ENCODE measurements around the gene BCAP31. TPM values are rescaled to one million over a fixed set of nuclear protein-coding genes. Genes with fewer than 3 reads are reported as not detected.
A peak's percentile ranks its signal among the peaks of the same experiment; 100 is the strongest.

Gene BCAP31
- total RNA-seq, 1 experiment from 2014 or later = 150 TPM

GRCh38 chrX:153763989-153764755, 40.0 kb upstream of the BCAP31 start, which contains the start of gene PLXNB3:
Gene PLXNB3, plus strand, starts transcription at chrX:153764249. Its CDS starts 1,287 bp downstream, at chrX:153765536.
- ChIA-PET POLR2A (no interaction called here), CTCF (interaction anchor here (0.6 to 1.6 kb wide), 2 partner anchors 17 to 183 kb away, joined by 3 to 5 read pairs; no protein-coding TSS in a partner anchor)
- Mint-ChIP-seq H3K4me3 (no peak within 1 kb of the TSS), H3K27me3 (ENCODE audit: low read depth) (no peaks in the 10 kb centered on the region), H3K27ac (no peak within 1 kb of the TSS), H3K4me1 (peaks cover 3% of the 10 kb centered on the region; the same call in 1 of the 2 replicates), H3K36me3 (no peaks in the 10 kb centered on the region), H3K9me3 (no peaks in the 10 kb centered on the region)
- peak; percentile 88 for ATAC-seq
- peak; percentile 82 for DNase-seq (ENCODE audit: low spot score)
- no peak for TF ChIP-seq CBFB (CRISPR knock-in tag; IDR thresholded peaks at IDR 0.05; ENCODE audit: low read depth)
- no peak for TF ChIP-seq SMAD3 (CRISPR knock-in tag; IDR thresholded peaks at IDR 0.05; ENCODE audit: borderline replicate concordance)
- TF ChIP-seq ATF1 (CRISPR knock-in tag; IDR thresholded peaks at IDR 0.05) = no peak
- TF ChIP-seq HMGA2 (CRISPR knock-in tag; IDR thresholded peaks at IDR 0.05) = no peak
- TF ChIP-seq NR2C2 (CRISPR knock-in tag; IDR thresholded peaks at IDR 0.05) = no peak
- no peak for TF ChIP-seq IRF1 (CRISPR knock-in tag; IDR thresholded peaks at IDR 0.05)
- no peak for TF ChIP-seq ELF4 (CRISPR knock-in tag; IDR thresholded peaks at IDR 0.05; ENCODE audit: low read depth)
- TF ChIP-seq ZMAT4 (CRISPR knock-in tag; IDR thresholded peaks at IDR 0.05) = no peak
- no peak for TF ChIP-seq AR (CRISPR knock-in tag; IDR thresholded peaks at IDR 0.05)
- TF ChIP-seq MAX (CRISPR knock-in tag; IDR thresholded peaks at IDR 0.05) = 0 out of 2 replicates have a peak, but pooled peaks have one; percentile 27
- TF ChIP-seq ATF6 (CRISPR knock-in tag; IDR thresholded peaks at IDR 0.05) = no peak
- no peak for TF ChIP-seq ARID4B (CRISPR knock-in tag; IDR thresholded peaks at IDR 0.05; ENCODE audit: borderline replicate concordance)
- TF ChIP-seq IRF2 (CRISPR knock-in tag; IDR thresholded peaks at IDR 0.05; ENCODE audit: borderline replicate concordance, low read depth) = no peak
- TF ChIP-seq ZNF416 (CRISPR knock-in tag; IDR thresholded peaks at IDR 0.05) = no peak
- TF ChIP-seq SP1 (CRISPR knock-in tag; conservative IDR thresholded peaks at IDR 0.05) = 0 out of 2 replicates have a peak, but pooled peaks have one; percentile 17
- no peak for TF ChIP-seq ZNF263 (CRISPR knock-in tag; IDR thresholded peaks at IDR 0.05; ENCODE audit: low read depth)
- TF ChIP-seq TCF7 (CRISPR knock-in tag; IDR thresholded peaks at IDR 0.05; ENCODE audit: low read depth) = no peak
- no peak for TF ChIP-seq E2F1 (CRISPR knock-in tag; IDR thresholded peaks at IDR 0.05)
- TF ChIP-seq NFE2L1 (CRISPR knock-in tag; IDR thresholded peaks at IDR 0.05) = no peak
- TF ChIP-seq FOXK1 (CRISPR knock-in tag; IDR thresholded peaks at IDR 0.05) = no peak
- no peak for TF ChIP-seq MLX (CRISPR knock-in tag; IDR thresholded peaks at IDR 0.05)
- peak; percentile 44; the same call in 1 of the 2 replicates for TF ChIP-seq HMGXB4 (CRISPR knock-in tag; IDR thresholded peaks at IDR 0.05)
- TF ChIP-seq TEAD4 (CRISPR knock-in tag; IDR thresholded peaks at IDR 0.05) = no peak

Measured in WTC11 (cell line).